BE2C (cell line): ENCODE data around the gene LRRIQ4.

Experiments used
- DNase-seq: peaks from one replicate; pipeline ENCODE4 v3.0.0-alpha.2; 2020
- H3K27me3 ChIP-seq: fragments of 250-450 bp; sonication (Bioruptor Pico); 2 replicates; pipeline ENCODE4 v1.5.1; 2020; ENCODE audit warnings: mild to moderate bottlenecking
- H3K36me3 ChIP-seq: fragments of 250-450 bp; sonication (Bioruptor Pico); 2 replicates; pipeline ENCODE4 v1.5.1; 2020; ENCODE audit warnings: mild to moderate bottlenecking
- H3K4me1 ChIP-seq: fragments of 250-450 bp; sonication (Bioruptor Pico); 2 replicates; pipeline ENCODE4 v1.5.1; 2020
- H3K4me3 ChIP-seq: 2 replicates; pipeline ENCODE4 v1.5.1; 2011; ENCODE audit warnings: low read depth, low read length
- H3K9me3 ChIP-seq: fragments of 250-450 bp; sonication (Bioruptor Pico); 2 replicates; pipeline ENCODE4 v1.5.1; 2020
- CTCF ChIP-seq: IDR thresholded peaks from 2 replicates; pipeline ENCODE4 v1.5.1; 2012; ENCODE audit warnings: mild to moderate bottlenecking, low read depth, low read length

Gene LRRIQ4

GRCh38 chr3:169771497-169772304, 41.0 kb upstream of the LRRIQ4 start:
- H3K36me3 ChIP-seq, result peaks cover 17% of the 10 kb centered on the region
- TF ChIP-seq CTCF, result no peak
- no peaks in the 10 kb centered on the region for H3K4me1 ChIP-seq
- no peaks in the 10 kb centered on the region for H3K27me3 ChIP-seq
- H3K9me3 ChIP-seq, result no peaks in the 10 kb centered on the region
- peak; percentile 77 for DNase-seq
- H3K4me3 ChIP-seq, result peak overlapping the region; percentile 98

GRCh38 chr3:169772305-169772896, 40.3 kb upstream of the LRRIQ4 start:
- Histone ChIP-seq H3K4me3 (peak overlapping the region; percentile 98), H3K36me3 (peaks cover 24% of the 10 kb centered on the region), H3K9me3 (no peaks in the 10 kb centered on the region), H3K4me1 (no peaks in the 10 kb centered on the region), H3K27me3 (no peaks in the 10 kb centered on the region)
- no peak for TF ChIP-seq CTCF
- peak; percentile 81 for DNase-seq

- 0 out of 2 replicates have a peak, but pooled peaks have one; percentile 11 for TF ChIP-seq CTCF
- H3K27me3 ChIP-seq, result no peaks in the 10 kb centered on the region
- peak; percentile 92 for DNase-seq
Observed at GRCh38 chr3:169772897-169773816, 39.5 kb upstream of the LRRIQ4 start, which contains the start of gene MYNN. Gene MYNN, plus strand, starts transcription at chr3:169773396. Its CDS starts 900 bp downstream, at chr3:169774296.

GRCh38 chr3:169774186-169774585, 38.5 kb upstream of the LRRIQ4 start:
- Histone ChIP-seq H3K4me1 (no peaks in the 10 kb centered on the region), H3K27me3 (no peaks in the 10 kb centered on the region), H3K9me3 (no peaks in the 10 kb centered on the region), H3K36me3 (peaks cover 41% of the 10 kb centered on the region), H3K4me3 (peak overlapping the region; percentile 98)
- DNase-seq, result no peak
- no peak for TF ChIP-seq CTCF

More at GRCh38 chr3:169772897-169773816, 39.5 kb upstream of the LRRIQ4 start, which contains the start of gene MYNN:
- peak within 1 kb of the TSS; percentile 98 for H3K4me3 ChIP-seq
- no peaks in the 10 kb centered on the region for H3K9me3 ChIP-seq
- H3K4me1 ChIP-seq, result no peaks in the 10 kb centered on the region
- H3K36me3 ChIP-seq, result peaks cover 30% of the 10 kb centered on the region

GRCh38 chr3:169777822-169778221, 34.8 kb upstream of the LRRIQ4 start:
- H3K4me3 ChIP-seq, result no peak overlapping the region
- peaks cover 75% of the 10 kb centered on the region for H3K36me3 ChIP-seq
- DNase-seq, result no peak
- H3K4me1 ChIP-seq, result no peaks in the 10 kb centered on the region
- no peaks in the 10 kb centered on the region for H3K9me3 ChIP-seq
- no peaks in the 10 kb centered on the region for H3K27me3 ChIP-seq
- no peak for TF ChIP-seq CTCF
